ENCODE data around the gene CAVIN2. TPM values are rescaled to one million over a fixed set of nuclear protein-coding genes. Genes with fewer than 3 reads are reported as not detected.
A peak's percentile ranks its signal among the peaks of the same experiment; 100 is the strongest.

The CAVIN2 gene
- total and polyA plus RNA-seq, 11 donors = 35.2 to 149 (median 93.0) TPM

- Histone ChIP-seq H3K4me1 (peaks cover 12 to 65% (median 48%) of the 10 kb centered on the region in 12 donors), H3K27me3 (no peaks in the 10 kb centered on the region)
- ATAC-seq = peak in 1 of 4 donors; percentile 37
Observed at GRCh38 chr2:191863988-191864387, 17.1 kb upstream of the CAVIN2 start.

GRCh38 chr2:191862156-191862775 is 15.4 kb upstream of the CAVIN2 start:
- H3K9me3 ChIP-seq = peaks cover 0 to 15% (median 0%) of the 10 kb centered on the region in 12 donors
- H3K27ac ChIP-seq = peak overlapping the region in 11 of 12 donors; percentile 7 to 65 (median 41)
- TF ChIP-seq POLR2A (IDR thresholded peaks at IDR 0.05) (no peak), CTCF (IDR thresholded peaks at IDR 0.05) (no peak)
- no peaks in the 10 kb centered on the region for H3K27me3 ChIP-seq
- DNase-seq (peak in 2 of 5 donors; percentile 32 to 48), ATAC-seq (no peak)
- no peaks in the 10 kb centered on the region for H3K36me3 ChIP-seq
- WGBS, 4 donors = 59 to 78% (median 64%) methylated on average over 4 of the region's 4 CpGs
- peaks cover 10 to 66% (median 42%) of the 10 kb centered on the region in 12 donors for H3K4me1 ChIP-seq
- intact Hi-C loops (cut with DNase I) = no loop called here
- H3K4me3 ChIP-seq = no peak overlapping the region

More at GRCh38 chr2:191863988-191864387, 17.1 kb upstream of the CAVIN2 start:
- TF ChIP-seq CTCF (IDR thresholded peaks at IDR 0.05) (no peak), POLR2A (IDR thresholded peaks at IDR 0.05) (no peak)
- no peak for DNase-seq
- Histone ChIP-seq H3K4me3 (no peak overlapping the region), H3K9me3 (peaks cover 0 to 11% (median 0%) of the 10 kb centered on the region in 12 donors), H3K27ac (peak overlapping the region in 5 of 12 donors; percentile 3 to 81 (median 72)), H3K36me3 (no peaks in the 10 kb centered on the region)
- intact Hi-C loops (cut with DNase I) = no loop called here
- WGBS, 4 donors = 59 to 74% (median 62%) methylated on average over 2 of the region's 2 CpGs

GRCh38 chr2:191860760-191861466 is 14.0 kb upstream of the CAVIN2 start:
- H3K36me3 ChIP-seq = no peaks in the 10 kb centered on the region
- ATAC-seq = no peak
- no peak for DNase-seq
- peaks cover 0 to 15% (median 0%) of the 10 kb centered on the region in 12 donors for H3K9me3 ChIP-seq
- 85 to 96% (median 92%) methylated on average over 1 of the region's 1 CpG for WGBS, 4 donors
- peak overlapping the region in 9 of 12 donors; percentile 23 to 58 (median 51) for H3K27ac ChIP-seq
- TF ChIP-seq POLR2A (IDR thresholded peaks at IDR 0.05) (no peak), CTCF (IDR thresholded peaks at IDR 0.05) (no peak)
- peaks cover 2 to 53% (median 30%) of the 10 kb centered on the region in 12 donors for H3K4me1 ChIP-seq
- no peaks in the 10 kb centered on the region for H3K27me3 ChIP-seq
- no peak overlapping the region for H3K4me3 ChIP-seq
- intact Hi-C loops (cut with DNase I) = no loop called here

- TF ChIP-seq POLR2A (IDR thresholded peaks at IDR 0.05) = no peak
- intact Hi-C loops (cut with DNase I) = no loop called here
- 98 to 100% (median 99%) methylated on average over 1 of the region's 1 CpG for WGBS, 4 donors
- Histone ChIP-seq H3K4me3 (no peak overlapping the region), H3K36me3 (no peaks in the 10 kb centered on the region), H3K9me3 (peaks cover 0 to 15% (median 0%) of the 10 kb centered on the region in 12 donors), H3K27ac (no peak overlapping the region), H3K27me3 (no peaks in the 10 kb centered on the region), H3K4me1 (peaks cover 0 to 52% (median 25%) of the 10 kb centered on the region in 12 donors)
- DNase-seq (no peak), ATAC-seq (no peak)
Observed at GRCh38 chr2:191859681-191860080, 12.8 kb upstream of the CAVIN2 start.

Data from heart left ventricle (tissue), 16 donors.